ENCODE results near the gene SIPA1. TPM values are rescaled to one million over a fixed set of nuclear protein-coding genes. Genes with fewer than 3 reads are reported as not detected.

Gene SIPA1
- total and polyA plus RNA-seq, 4 donors = 15.4 to 34.9 (median 22.8) TPM

- Histone ChIP-seq H3K9me3 (ENCODE audit: control insufficient read depth in 4 of 4, low read length in 3 of 4) (no peaks in the 10 kb centered on the region), H3K36me3 (ENCODE audit: control insufficient read depth in 4 of 4, insufficient read depth in 3 of 4, low read depth in 1 of 4, low read length in 3 of 4) (peaks cover 3 to 25% (median 10%) of the 10 kb centered on the region in 4 donors), H3K27me3 (ENCODE audit: control insufficient read depth in 4 of 4, insufficient read depth in 4 of 4, low read length in 3 of 4) (no peaks in the 10 kb centered on the region), H3K4me1 (ENCODE audit: control insufficient read depth in 4 of 4, insufficient read depth in 4 of 4, low read length in 3 of 4) (peaks cover 10 to 52% (median 35%) of the 10 kb centered on the region in 4 donors), H3K27ac (ENCODE audit: low read depth in 1 of 2, low read length in 2 of 2) (peak overlapping the region in 1 of 2 donors; percentile 64), H3K9ac (ENCODE audit: low read depth in 1 of 2, low read length in 2 of 2) (peak overlapping the region in 1 of 2 donors; percentile 22), H3K4me3 (ENCODE audit: low read depth in 1 of 3, low read length in 3 of 3) (no peak overlapping the region)
- WGBS = 70% methylated on average over 6 of the region's 6 CpGs
- DNase-seq (ENCODE audit: low spot score) = no peak
- TF ChIP-seq, protein P1, sequence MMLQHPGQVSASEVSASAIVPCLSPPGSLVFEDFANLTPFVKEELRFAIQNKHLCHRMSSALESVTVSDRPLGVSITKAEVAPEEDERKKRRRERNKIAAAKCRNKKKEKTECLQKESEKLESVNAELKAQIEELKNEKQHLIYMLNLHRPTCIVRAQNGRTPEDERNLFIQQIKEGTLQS (IDR thresholded peaks at IDR 0.05) = no peak
- no peak for TF ChIP-seq RXRA (IDR thresholded peaks at IDR 0.05)
- TF ChIP-seq TAF1 (conservative IDR thresholded peaks at IDR 0.05) = no peak
- TF ChIP-seq, protein P2, sequence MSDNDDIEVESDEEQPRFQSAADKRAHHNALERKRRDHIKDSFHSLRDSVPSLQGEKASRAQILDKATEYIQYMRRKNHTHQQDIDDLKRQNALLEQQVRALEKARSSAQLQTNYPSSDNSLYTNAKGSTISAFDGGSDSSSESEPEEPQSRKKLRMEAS (IDR thresholded peaks at IDR 0.05) = no peak
- TF ChIP-seq YY1 (IDR thresholded peaks at IDR 0.05) = no peak
Observed at GRCh38 chr11:65610404-65610803, 27.5 kb upstream of the SIPA1 start.

- peaks cover 10 to 53% (median 35%) of the 10 kb centered on the region in 4 donors for H3K4me1 ChIP-seq (ENCODE audit: control insufficient read depth in 4 of 4, insufficient read depth in 4 of 4, low read length in 3 of 4)
- peak; percentile 15 for TF ChIP-seq SP1 (IDR thresholded peaks at IDR 0.05)
- peak; percentile 10 to 24 for TF ChIP-seq GABPA (IDR thresholded peaks at IDR 0.05 in 1 of 2, conservative IDR thresholded peaks at IDR 0.05 in 1 of 2)
- no peak for TF ChIP-seq RXRA (IDR thresholded peaks at IDR 0.05)
- TF ChIP-seq TAF1 (conservative IDR thresholded peaks at IDR 0.05) = no peak
- TF ChIP-seq YY1 (IDR thresholded peaks at IDR 0.05) = no peak
- TF ChIP-seq, protein P3, sequence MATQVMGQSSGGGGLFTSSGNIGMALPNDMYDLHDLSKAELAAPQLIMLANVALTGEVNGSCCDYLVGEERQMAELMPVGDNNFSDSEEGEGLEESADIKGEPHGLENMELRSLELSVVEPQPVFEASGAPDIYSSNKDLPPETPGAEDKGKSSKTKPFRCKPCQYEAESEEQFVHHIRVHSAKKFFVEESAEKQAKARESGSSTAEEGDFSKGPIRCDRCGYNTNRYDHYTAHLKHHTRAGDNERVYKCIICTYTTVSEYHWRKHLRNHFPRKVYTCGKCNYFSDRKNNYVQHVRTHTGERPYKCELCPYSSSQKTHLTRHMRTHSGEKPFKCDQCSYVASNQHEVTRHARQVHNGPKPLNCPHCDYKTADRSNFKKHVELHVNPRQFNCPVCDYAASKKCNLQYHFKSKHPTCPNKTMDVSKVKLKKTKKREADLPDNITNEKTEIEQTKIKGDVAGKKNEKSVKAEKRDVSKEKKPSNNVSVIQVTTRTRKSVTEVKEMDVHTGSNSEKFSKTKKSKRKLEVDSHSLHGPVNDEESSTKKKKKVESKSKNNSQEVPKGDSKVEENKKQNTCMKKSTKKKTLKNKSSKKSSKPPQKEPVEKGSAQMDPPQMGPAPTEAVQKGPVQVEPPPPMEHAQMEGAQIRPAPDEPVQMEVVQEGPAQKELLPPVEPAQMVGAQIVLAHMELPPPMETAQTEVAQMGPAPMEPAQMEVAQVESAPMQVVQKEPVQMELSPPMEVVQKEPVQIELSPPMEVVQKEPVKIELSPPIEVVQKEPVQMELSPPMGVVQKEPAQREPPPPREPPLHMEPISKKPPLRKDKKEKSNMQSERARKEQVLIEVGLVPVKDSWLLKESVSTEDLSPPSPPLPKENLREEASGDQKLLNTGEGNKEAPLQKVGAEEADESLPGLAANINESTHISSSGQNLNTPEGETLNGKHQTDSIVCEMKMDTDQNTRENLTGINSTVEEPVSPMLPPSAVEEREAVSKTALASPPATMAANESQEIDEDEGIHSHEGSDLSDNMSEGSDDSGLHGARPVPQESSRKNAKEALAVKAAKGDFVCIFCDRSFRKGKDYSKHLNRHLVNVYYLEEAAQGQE (IDR thresholded peaks at IDR 0.05) = no peak
- TF ChIP-seq, protein P2 (IDR thresholded peaks at IDR 0.05) = no peak
- peak in 1 of 2 donors; percentile 14 for TF ChIP-seq EGR1 (IDR thresholded peaks at IDR 0.05; ENCODE audit: low read depth in 2 of 2)
- TF ChIP-seq NR2F2 (IDR thresholded peaks at IDR 0.05) = peak; percentile 72
- TF ChIP-seq HNF4A (conservative IDR thresholded peaks at IDR 0.05) = no peak
- H3K27ac ChIP-seq (ENCODE audit: low read depth in 1 of 2, low read length in 2 of 2) = peak overlapping the region; percentile 64 to 96
- no peak for DNase-seq (ENCODE audit: low spot score)
- WGBS = 60% methylated on average over 10 of the region's 10 CpGs
- H3K9me3 ChIP-seq (ENCODE audit: control insufficient read depth in 4 of 4, low read length in 3 of 4) = no peaks in the 10 kb centered on the region
- H3K4me3 ChIP-seq (ENCODE audit: low read depth in 1 of 3, low read length in 3 of 3) = peak overlapping the region in 1 of 3 donors; percentile 90
- peaks cover 0 to 18% (median 4%) of the 10 kb centered on the region in 4 donors for H3K36me3 ChIP-seq (ENCODE audit: control insufficient read depth in 4 of 4, insufficient read depth in 3 of 4, low read depth in 1 of 4, low read length in 3 of 4)
- peak overlapping the region in 1 of 2 donors; percentile 22 for H3K9ac ChIP-seq (ENCODE audit: low read depth in 1 of 2, low read length in 2 of 2)
- no peaks in the 10 kb centered on the region for H3K27me3 ChIP-seq (ENCODE audit: control insufficient read depth in 4 of 4, insufficient read depth in 4 of 4, low read length in 3 of 4)
Observed at GRCh38 chr11:65611028-65611757, 26.7 kb upstream of the SIPA1 start.

All from liver (tissue), 9 donors.